Measurements from ENCODE around the gene CYP19A1. TPM values are rescaled to one million over a fixed set of nuclear protein-coding genes. Genes with fewer than 3 reads are reported as not detected.

The CYP19A1 gene
- total and polyA plus RNA-seq, 10 of the 15 experiments (the other 5 are each of a cell fraction or from before 2014, with no cell fraction given), result 0.08 to 1.8 (median 0.70) TPM

DNA sequence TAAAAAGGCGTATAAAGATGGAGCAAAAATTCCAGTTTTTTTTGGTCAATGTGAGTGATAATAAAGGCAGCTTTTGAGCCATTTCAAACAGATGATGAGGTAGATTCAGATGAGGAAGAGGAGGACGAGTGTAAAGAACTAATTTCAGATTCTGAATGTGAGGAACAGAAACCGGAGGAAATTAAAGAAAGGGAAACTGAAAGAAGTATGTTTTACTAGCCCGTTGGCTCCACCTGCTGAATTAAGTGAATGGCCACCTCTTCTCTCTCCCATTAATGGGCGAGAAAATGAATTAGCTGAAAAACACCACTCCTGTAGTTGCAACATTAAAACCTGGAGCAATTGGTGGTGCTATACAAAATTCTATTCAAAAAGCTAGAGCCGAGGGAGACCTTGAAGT, 55.4 kb downstream of the CYP19A1 start:
- 26% methylated on average over 6 of the region's 6 CpGs for WGBS (ENCODE audit: insufficient coverage, insufficient replicate concordance, low lambda C conversion rate, missing lambda C conversion rate)
- ChIA-PET SMC1A (ENCODE audit: uncharacterized antibody, unreplicated experiment) (interaction anchor here (0.6 to 4.1 kb wide), 9 partner anchors 18 to 1496 kb away, joined by 4 to 60 read pairs (median 12); no protein-coding TSS in a partner anchor), RAD21 (ENCODE audit: unreplicated experiment) (interaction anchor here (0.9 to 4.0 kb wide), 10 partner anchors 44 to 217 kb away, joined by 3 to 32 read pairs (median 3); no protein-coding TSS in a partner anchor), POLR2A (no interaction called here), CTCF (interaction anchor here (0.6 to 8.9 kb wide), 22 partner anchors 11 to 494 kb away, joined by 3 to 111 read pairs (median 4); no protein-coding TSS in a partner anchor)
- DNase-seq (ENCODE audit: low read depth, low spot score) (peak; percentile 42), ATAC-seq (peak; percentile 63), FAIRE-seq (peak; percentile 49)
- Histone ChIP-seq H3K4me2 (ENCODE audit: control insufficient read depth, insufficient read depth) (peak overlapping the region; percentile 78; the same call in 1 of the 2 replicates), H3K4me1 (ENCODE audit: control insufficient read depth, insufficient read depth, low read length) (peaks cover 10% of the 10 kb centered on the region), H3K79me2 (ENCODE audit: control insufficient read depth, insufficient read depth, low read length) (no peaks in the 10 kb centered on the region), H2AFZ (ENCODE audit: control insufficient read depth, low read depth, low read length) (no peak overlapping the region), H3K9ac (ENCODE audit: control insufficient read depth, insufficient read depth, low read length) (no peak overlapping the region), H3K27ac (ENCODE audit: control insufficient read depth, insufficient read depth) (no peak overlapping the region), H3K36me3 (ENCODE audit: control insufficient read depth in 2 of 2, insufficient read depth in 2 of 2, low read length in 1 of 2) (no peaks in the 10 kb centered on the region), H3K27me3 (replicated peaks in 1 of 2; ENCODE audit: control insufficient read depth in 2 of 2, insufficient read depth in 2 of 2, low read length in 1 of 2) (no peaks in the 10 kb centered on the region; a peak in 1 of 4 replicates), H3K4me3 (0 out of 2 replicates have a peak overlapping the region, but pooled peaks have one; percentile 6), H4K20me1 (ENCODE audit: control insufficient read depth, insufficient read depth) (no peaks in the 10 kb centered on the region), H3K9me3 (replicated peaks; ENCODE audit: control insufficient read depth, insufficient read depth, low read length) (no peaks in the 10 kb centered on the region; the same call in 2 of the 3 replicates)
- intact Hi-C loops (cut with micrococcal nuclease; ENCODE audit: unreplicated experiment) (loop anchor here (1.0 to 5.0 kb wide), 3 partner anchors 54 to 214 kb away; no protein-coding TSS in a partner anchor), in situ Hi-C loops (cut with MboI) (no loop called here)
- BruUV-seq (replicated peaks), result no TSS peak
- TF ChIP-seq, protein P1, sequence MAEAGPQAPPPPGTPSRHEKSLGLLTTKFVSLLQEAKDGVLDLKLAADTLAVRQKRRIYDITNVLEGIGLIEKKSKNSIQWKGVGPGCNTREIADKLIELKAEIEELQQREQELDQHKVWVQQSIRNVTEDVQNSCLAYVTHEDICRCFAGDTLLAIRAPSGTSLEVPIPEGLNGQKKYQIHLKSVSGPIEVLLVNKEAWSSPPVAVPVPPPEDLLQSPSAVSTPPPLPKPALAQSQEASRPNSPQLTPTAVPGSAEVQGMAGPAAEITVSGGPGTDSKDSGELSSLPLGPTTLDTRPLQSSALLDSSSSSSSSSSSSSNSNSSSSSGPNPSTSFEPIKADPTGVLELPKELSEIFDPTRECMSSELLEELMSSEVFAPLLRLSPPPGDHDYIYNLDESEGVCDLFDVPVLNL (IDR thresholded peaks at IDR 0.05; ENCODE audit: low read depth, low read length), result no peak
- TF ChIP-seq NFIC (IDR thresholded peaks at IDR 0.05; ENCODE audit: low read depth, low read length) (0 out of 2 replicates have a peak, but pooled peaks have one; percentile 16), NR2C1 (IDR thresholded peaks at IDR 0.05) (no peak), NBN (IDR thresholded peaks at IDR 0.05) (peak; percentile 29; the same call in 1 of the 2 replicates), SMC3 (IDR thresholded peaks at IDR 0.05; ENCODE audit: borderline replicate concordance, low read length) (peak; percentile 60; the same call in 1 of the 2 replicates), STAT3 (IDR thresholded peaks at IDR 0.05; ENCODE audit: low read depth, low read length) (no peak), SMAD1 (IDR thresholded peaks at IDR 0.05; ENCODE audit: low read depth, partially characterized antibody) (no peak), YY1 (IDR thresholded peaks at IDR 0.05; ENCODE audit: low read depth, low read length) (no peak), EZH2 (IDR thresholded peaks at IDR 0.05; ENCODE audit: borderline replicate concordance, control insufficient read depth, low read depth, low read length) (no peak), ATF7 (IDR thresholded peaks at IDR 0.05; ENCODE audit: low read depth) (0 out of 2 replicates have a peak, but pooled peaks have one; percentile 13), ZNF687 (IDR thresholded peaks at IDR 0.05) (no peak)
- TF ChIP-seq, protein P2, sequence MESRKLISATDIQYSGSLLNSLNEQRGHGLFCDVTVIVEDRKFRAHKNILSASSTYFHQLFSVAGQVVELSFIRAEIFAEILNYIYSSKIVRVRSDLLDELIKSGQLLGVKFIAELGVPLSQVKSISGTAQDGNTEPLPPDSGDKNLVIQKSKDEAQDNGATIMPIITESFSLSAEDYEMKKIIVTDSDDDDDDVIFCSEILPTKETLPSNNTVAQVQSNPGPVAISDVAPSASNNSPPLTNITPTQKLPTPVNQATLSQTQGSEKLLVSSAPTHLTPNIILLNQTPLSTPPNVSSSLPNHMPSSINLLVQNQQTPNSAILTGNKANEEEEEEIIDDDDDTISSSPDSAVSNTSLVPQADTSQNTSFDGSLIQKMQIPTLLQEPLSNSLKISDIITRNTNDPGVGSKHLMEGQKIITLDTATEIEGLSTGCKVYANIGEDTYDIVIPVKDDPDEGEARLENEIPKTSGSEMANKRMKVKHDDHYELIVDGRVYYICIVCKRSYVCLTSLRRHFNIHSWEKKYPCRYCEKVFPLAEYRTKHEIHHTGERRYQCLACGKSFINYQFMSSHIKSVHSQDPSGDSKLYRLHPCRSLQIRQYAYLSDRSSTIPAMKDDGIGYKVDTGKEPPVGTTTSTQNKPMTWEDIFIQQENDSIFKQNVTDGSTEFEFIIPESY (IDR thresholded peaks at IDR 0.05), result no peak
- TF ChIP-seq, protein P3, sequence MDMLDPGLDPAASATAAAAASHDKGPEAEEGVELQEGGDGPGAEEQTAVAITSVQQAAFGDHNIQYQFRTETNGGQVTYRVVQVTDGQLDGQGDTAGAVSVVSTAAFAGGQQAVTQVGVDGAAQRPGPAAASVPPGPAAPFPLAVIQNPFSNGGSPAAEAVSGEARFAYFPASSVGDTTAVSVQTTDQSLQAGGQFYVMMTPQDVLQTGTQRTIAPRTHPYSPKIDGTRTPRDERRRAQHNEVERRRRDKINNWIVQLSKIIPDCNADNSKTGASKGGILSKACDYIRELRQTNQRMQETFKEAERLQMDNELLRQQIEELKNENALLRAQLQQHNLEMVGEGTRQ (IDR thresholded peaks at IDR 0.05; ENCODE audit: borderline replicate concordance, low read depth, low read length), result no peak
- TF ChIP-seq, protein P4, sequence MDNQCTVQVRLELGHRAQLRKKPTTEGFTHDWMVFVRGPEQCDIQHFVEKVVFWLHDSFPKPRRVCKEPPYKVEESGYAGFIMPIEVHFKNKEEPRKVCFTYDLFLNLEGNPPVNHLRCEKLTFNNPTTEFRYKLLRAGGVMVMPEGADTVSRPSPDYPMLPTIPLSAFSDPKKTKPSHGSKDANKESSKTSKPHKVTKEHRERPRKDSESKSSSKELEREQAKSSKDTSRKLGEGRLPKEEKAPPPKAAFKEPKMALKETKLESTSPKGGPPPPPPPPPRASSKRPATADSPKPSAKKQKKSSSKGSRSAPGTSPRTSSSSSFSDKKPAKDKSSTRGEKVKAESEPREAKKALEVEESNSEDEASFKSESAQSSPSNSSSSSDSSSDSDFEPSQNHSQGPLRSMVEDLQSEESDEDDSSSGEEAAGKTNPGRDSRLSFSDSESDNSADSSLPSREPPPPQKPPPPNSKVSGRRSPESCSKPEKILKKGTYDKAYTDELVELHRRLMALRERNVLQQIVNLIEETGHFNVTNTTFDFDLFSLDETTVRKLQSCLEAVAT (IDR thresholded peaks at IDR 0.05), result 0 out of 2 replicates have a peak, but pooled peaks have one; percentile 15
